GM19468 (cell line): ENCODE results near the gene MFSD11.

Experiments
- ATAC-seq: cut with Tn5 transposase; IDR thresholded peaks from one replicate; pipeline ENCODE4 v1.9.1; 2021; ENCODE audit warnings: mild to moderate bottlenecking, moderate library complexity, moderate number of reproducible peaks; ENCODE audit not compliant: unreplicated experiment; ENCODE audit errors: extremely low read depth

The MFSD11 gene

DNA sequence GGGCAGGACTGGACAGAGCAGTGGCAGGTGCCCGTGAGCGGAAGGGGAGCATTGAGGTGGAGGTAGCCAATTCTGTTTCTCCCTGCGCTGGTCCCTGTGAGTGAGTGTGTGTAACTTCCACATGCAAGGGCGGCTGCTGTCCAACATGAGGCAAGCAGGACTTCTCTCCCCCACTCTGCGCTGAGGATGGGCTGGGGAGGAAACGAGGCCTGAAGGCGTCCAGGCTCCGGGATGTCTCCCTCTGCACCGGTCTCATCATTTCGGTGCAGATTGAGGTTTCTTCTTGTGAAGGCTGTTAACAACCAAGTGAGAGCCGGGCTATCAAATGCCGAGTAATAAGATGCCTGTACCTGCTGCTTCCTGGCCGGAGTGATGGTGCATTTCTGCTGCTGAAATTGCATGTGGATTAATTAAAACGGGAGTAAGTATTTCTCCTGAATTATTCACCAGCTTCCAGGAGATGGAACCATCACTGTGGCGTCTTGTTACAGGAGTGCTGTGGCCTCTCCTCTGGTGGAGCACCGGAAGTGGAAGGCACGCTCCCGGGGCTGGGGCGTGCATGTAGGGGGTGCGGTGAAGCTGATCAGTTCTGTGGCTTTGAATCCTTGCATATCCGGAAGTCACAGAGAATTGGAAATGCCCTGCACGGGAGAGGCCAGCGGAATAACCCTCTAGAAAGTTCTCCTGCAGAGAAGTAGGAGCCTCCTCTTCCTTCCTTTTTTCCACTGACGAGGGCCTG lies 88.6 kb downstream of the MFSD11 start:
- no peak for ATAC-seq

- ATAC-seq: no peak
These were observed 89.8 kb downstream of the MFSD11 start for GRCh38 chr17:76827736-76828135.
